Fibroblast of mammary gland (primary cell): ENCODE data around the gene MSI2.

ENCODE experiments used
- DNase-seq: peaks from one replicate; pipeline ENCODE4 v3.0.0-alpha.2; 2010; ENCODE audit warnings: low read depth
- H3K4me3 ChIP-seq: 2 replicates; pipeline ENCODE4 v1.5.1; 2011; ENCODE audit warnings: low read depth, mild to moderate bottlenecking, low read length, moderate library complexity; ENCODE audit not compliant: control insufficient read depth
- CTCF ChIP-seq: conservative IDR thresholded peaks from 2 replicates; pipeline ENCODE4 v1.5.1; 2011; ENCODE audit warnings: low read depth, low read length, inconsistent platforms; ENCODE audit not compliant: control insufficient read depth, insufficient read depth

The MSI2 gene

GRCh38 chr17:57721967-57722703 is 465.8 kb downstream of the MSI2 start:
- H3K4me3 ChIP-seq: no peak overlapping the region
- DNase-seq: no peak
- TF ChIP-seq CTCF: no peak

- DNase-seq: no peak
- no peak for TF ChIP-seq CTCF
- H3K4me3 ChIP-seq: no peak overlapping the region
Observed at GRCh38 chr17:57722704-57723043, 466.4 kb downstream of the MSI2 start.

- no peak for DNase-seq
- H3K4me3 ChIP-seq: no peak overlapping the region
- TF ChIP-seq CTCF: no peak
Observed at GRCh38 chr17:57723427-57724025, 467.2 kb downstream of the MSI2 start.

DNA sequence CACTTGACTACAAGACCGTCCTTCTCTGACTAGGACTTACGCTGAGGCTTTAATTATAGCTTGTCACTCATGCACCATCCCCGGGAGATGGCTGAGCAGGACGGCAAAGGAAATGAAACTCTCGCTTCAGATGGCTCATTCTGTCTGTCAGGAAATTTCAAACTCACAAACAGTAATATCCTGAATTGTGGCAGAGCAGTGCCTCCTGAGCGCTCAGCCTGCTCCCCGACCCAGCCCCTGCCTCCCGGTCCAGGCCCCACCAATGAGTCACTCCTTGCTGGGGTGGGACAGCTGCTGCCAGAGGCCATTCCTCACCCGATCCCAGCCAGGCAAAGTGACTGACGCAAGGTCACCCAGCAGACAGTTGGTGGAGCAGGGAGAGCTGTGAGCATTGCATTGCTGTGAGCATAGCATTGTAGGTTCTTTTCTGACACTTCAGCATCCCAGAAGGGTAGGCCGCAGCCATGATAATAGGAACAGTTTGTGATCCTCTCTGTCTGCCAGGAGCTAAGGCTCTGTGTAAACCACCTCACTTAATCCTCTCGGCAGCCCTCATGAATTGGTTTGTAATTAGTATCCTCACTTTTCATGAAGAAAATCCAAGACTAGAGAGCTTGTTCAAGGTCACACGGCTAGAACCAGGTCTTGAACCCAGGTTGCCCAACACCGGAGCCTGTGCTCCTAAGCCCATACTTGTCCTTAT is 467.9 kb downstream of the MSI2 start:
- no peak for DNase-seq

DNA sequence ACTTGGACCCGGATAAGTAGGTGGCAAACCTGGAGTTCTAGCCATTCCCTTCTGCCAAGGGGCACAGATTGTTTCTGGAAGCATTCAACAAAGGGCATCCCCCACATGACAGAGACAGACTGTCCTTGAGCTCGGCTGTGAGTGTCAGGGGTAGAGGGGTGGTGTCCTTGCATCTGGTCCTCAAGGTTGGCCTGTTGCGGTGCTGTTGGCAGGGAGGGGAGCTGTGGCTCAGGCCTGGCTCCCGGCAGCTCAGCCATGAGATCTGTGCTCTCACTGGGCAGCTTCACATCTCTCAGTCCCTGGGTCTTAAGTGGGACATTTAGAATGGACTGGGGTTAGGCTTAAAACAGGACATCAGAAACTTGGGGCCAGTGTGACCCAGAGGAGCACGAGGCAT is 468.4 kb downstream of the MSI2 start:
- no peak overlapping the region for H3K4me3 ChIP-seq
- no peak for DNase-seq
- no peak for TF ChIP-seq CTCF

More for the DNA sequence above, 467.9 kb downstream of the MSI2 start:
- H3K4me3 ChIP-seq: no peak overlapping the region
- no peak for TF ChIP-seq CTCF

- DNase-seq: no peak
- TF ChIP-seq CTCF: no peak
- no peak overlapping the region for H3K4me3 ChIP-seq
Observed at GRCh38 chr17:57726213-57726790, 470.0 kb downstream of the MSI2 start.
